ENCODE results near the gene P3H4.

DNA sequence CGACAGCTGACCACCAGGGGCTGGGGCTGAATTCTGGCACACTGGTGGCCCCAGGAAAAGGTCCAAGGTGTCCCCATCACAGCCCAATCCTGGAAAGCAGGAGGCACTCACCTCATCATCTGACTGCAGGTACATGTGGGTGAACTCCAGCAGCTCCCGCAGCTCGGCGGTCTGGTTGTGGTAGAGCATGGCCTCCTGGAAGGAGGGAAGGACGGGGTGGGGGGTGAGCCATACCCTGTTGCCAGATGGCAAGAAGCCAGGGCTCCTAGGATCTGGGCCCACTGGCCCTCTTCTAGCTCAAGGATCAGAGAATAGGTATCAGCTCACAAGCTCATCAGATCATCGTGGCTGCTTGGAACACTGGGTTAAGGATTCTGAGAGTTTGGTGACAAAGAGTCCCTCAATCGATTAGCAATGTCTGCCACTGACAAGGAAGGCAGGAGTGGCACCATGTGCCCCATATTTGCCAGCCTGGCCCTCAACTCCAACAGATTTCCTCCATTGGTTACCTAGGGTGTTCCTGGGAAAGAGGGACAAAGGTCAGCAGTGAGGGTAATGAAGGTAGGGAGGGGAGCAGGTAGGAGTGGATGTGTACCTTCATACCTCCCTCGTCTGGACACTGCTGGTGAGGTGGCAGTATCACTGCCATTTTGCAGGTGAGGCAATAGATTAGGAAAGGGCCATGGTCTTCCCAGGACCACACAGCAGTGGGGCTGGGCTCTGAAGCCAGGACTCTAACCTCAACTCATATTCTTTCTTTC, 4.9 kb downstream of the P3H4 start:
- TF ChIP-seq POLR2AphosphoS5 (IDR thresholded peaks at IDR 0.05; ENCODE audit: low read depth, low read length) = no peak; the same call in 1 of the 2 replicates
- TF ChIP-seq SIN3A (IDR thresholded peaks at IDR 0.05; ENCODE audit: borderline replicate concordance, insufficient read depth, low read depth, low read length) = no peak
- TF ChIP-seq, protein P1, sequence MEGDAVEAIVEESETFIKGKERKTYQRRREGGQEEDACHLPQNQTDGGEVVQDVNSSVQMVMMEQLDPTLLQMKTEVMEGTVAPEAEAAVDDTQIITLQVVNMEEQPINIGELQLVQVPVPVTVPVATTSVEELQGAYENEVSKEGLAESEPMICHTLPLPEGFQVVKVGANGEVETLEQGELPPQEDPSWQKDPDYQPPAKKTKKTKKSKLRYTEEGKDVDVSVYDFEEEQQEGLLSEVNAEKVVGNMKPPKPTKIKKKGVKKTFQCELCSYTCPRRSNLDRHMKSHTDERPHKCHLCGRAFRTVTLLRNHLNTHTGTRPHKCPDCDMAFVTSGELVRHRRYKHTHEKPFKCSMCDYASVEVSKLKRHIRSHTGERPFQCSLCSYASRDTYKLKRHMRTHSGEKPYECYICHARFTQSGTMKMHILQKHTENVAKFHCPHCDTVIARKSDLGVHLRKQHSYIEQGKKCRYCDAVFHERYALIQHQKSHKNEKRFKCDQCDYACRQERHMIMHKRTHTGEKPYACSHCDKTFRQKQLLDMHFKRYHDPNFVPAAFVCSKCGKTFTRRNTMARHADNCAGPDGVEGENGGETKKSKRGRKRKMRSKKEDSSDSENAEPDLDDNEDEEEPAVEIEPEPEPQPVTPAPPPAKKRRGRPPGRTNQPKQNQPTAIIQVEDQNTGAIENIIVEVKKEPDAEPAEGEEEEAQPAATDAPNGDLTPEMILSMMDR (IDR thresholded peaks at IDR 0.05) = no peak
- TF ChIP-seq, protein P2, sequence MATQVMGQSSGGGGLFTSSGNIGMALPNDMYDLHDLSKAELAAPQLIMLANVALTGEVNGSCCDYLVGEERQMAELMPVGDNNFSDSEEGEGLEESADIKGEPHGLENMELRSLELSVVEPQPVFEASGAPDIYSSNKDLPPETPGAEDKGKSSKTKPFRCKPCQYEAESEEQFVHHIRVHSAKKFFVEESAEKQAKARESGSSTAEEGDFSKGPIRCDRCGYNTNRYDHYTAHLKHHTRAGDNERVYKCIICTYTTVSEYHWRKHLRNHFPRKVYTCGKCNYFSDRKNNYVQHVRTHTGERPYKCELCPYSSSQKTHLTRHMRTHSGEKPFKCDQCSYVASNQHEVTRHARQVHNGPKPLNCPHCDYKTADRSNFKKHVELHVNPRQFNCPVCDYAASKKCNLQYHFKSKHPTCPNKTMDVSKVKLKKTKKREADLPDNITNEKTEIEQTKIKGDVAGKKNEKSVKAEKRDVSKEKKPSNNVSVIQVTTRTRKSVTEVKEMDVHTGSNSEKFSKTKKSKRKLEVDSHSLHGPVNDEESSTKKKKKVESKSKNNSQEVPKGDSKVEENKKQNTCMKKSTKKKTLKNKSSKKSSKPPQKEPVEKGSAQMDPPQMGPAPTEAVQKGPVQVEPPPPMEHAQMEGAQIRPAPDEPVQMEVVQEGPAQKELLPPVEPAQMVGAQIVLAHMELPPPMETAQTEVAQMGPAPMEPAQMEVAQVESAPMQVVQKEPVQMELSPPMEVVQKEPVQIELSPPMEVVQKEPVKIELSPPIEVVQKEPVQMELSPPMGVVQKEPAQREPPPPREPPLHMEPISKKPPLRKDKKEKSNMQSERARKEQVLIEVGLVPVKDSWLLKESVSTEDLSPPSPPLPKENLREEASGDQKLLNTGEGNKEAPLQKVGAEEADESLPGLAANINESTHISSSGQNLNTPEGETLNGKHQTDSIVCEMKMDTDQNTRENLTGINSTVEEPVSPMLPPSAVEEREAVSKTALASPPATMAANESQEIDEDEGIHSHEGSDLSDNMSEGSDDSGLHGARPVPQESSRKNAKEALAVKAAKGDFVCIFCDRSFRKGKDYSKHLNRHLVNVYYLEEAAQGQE (IDR thresholded peaks at IDR 0.05; ENCODE audit: insufficient read depth in 1 of 2, low read depth in 2 of 2, low read length in 1 of 2) = no peak
